Measurements from ENCODE around the gene TAF1B.

DNA sequence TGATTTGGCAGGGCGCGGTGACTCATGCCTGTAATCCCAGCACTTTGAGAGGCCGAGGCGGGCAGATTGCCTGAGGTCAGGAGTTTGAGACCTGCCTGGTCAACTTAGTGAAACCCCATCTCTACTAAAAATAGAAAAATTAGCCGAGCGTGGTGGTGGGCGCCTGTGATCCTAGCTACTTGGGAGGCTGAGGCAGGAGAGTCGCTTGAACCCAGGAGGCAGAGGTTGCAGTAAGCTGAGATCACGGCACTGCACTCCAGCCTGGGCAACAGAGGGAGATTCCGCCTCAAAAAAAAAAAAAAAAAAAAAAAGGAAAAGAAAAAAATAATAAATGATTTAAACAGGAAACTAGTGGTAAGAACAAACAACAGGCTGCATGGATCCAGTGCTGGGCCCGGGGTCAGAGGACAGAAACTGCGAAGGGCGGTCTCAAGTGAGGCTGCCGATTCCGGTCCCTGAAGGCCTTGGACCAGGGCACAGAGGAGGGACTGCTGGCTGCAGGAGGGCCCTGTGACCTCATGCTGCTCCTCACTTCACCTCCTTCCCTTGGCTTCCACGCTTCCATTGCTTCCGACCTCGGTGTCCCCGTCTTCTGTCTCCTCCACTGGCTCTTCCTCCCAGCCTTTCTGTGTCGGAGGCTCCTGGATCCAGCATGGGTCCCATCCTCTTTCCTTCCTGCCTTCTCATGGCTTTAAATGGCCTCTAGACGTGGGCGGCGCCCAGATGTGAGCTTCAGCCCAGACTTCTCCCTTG is 106.1 kb downstream of the TAF1B start:
- TF ChIP-seq, protein P1, sequence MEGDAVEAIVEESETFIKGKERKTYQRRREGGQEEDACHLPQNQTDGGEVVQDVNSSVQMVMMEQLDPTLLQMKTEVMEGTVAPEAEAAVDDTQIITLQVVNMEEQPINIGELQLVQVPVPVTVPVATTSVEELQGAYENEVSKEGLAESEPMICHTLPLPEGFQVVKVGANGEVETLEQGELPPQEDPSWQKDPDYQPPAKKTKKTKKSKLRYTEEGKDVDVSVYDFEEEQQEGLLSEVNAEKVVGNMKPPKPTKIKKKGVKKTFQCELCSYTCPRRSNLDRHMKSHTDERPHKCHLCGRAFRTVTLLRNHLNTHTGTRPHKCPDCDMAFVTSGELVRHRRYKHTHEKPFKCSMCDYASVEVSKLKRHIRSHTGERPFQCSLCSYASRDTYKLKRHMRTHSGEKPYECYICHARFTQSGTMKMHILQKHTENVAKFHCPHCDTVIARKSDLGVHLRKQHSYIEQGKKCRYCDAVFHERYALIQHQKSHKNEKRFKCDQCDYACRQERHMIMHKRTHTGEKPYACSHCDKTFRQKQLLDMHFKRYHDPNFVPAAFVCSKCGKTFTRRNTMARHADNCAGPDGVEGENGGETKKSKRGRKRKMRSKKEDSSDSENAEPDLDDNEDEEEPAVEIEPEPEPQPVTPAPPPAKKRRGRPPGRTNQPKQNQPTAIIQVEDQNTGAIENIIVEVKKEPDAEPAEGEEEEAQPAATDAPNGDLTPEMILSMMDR (IDR thresholded peaks at IDR 0.05): no peak
- no peak for TF ChIP-seq POLR2A (IDR thresholded peaks at IDR 0.05)

Measured in ovary (tissue), 3 donors.